HG02938 (cell line): ENCODE measurements around the gene BACE1.
"Not testable (repeated sequence)": the region's sequence is repeated elsewhere in the genome, so short reads cannot be mapped to it uniquely, and the experiment has no call there.

Experiments used
- ATAC-seq: cut with Tn5 transposase; IDR thresholded peaks from one replicate; pipeline ENCODE4 v1.9.1; 2021; ENCODE audit warnings: mild to moderate bottlenecking, moderate library complexity; ENCODE audit not compliant: unreplicated experiment

BACE1 gene

GRCh38 chr11:117279711-117280376 is 36.2 kb downstream of the BACE1 start:
- no peak for ATAC-seq

GRCh38 chr11:117278347-117278746 is 37.7 kb downstream of the BACE1 start:
- ATAC-seq = no peak

GRCh38 chr11:117273550-117274289 is 42.3 kb downstream of the BACE1 start:
- no peak for ATAC-seq

GRCh38 chr11:117272175-117272574 is 43.9 kb downstream of the BACE1 start:
- ATAC-seq = not testable (repeated sequence)

GRCh38 chr11:117271208-117271607 is 44.8 kb downstream of the BACE1 start:
- ATAC-seq = no peak

- ATAC-seq = no peak
Measured at GRCh38 chr11:117269856-117270255, 46.2 kb downstream of the BACE1 start.

GRCh38 chr11:117265745-117266144 is 50.3 kb downstream of the BACE1 start:
- ATAC-seq = no peak

GRCh38 chr11:117264624-117265323 is 51.3 kb downstream of the BACE1 start:
- not testable (repeated sequence) for ATAC-seq

- ATAC-seq = no peak
Measured at GRCh38 chr11:117259417-117259816, 56.6 kb downstream of the BACE1 start.

GRCh38 chr11:117258576-117258975 is 57.5 kb downstream of the BACE1 start:
- no peak for ATAC-seq

GRCh38 chr11:117256573-117256972 is 59.5 kb downstream of the BACE1 start:
- no peak for ATAC-seq

GRCh38 chr11:117255966-117256365 is 60.1 kb downstream of the BACE1 start:
- ATAC-seq = no peak

GRCh38 chr11:117251506-117251905 is 64.5 kb downstream of the BACE1 start:
- ATAC-seq = no peak

GRCh38 chr11:117249571-117249970 is 66.5 kb downstream of the BACE1 start:
- no peak for ATAC-seq

GRCh38 chr11:117248341-117248740 is 67.7 kb downstream of the BACE1 start:
- no peak for ATAC-seq

GRCh38 chr11:117239295-117239694 is 76.8 kb downstream of the BACE1 start:
- no peak for ATAC-seq

GRCh38 chr11:117238221-117238620 is 77.8 kb downstream of the BACE1 start:
- no peak for ATAC-seq
